ENCODE data around the gene PHLPP2.
A peak's percentile ranks its signal among the peaks of the same experiment; 100 is the strongest.

PHLPP2 gene

GRCh38 chr16:71666928-71667707 is 57.4 kb downstream of the PHLPP2 start:
- FAIRE-seq (no peak), DNase-seq (ENCODE audit: insufficient read length, low spot score) (no peak)

GRCh38 chr16:71666264-71666663 is 58.2 kb downstream of the PHLPP2 start:
- FAIRE-seq (no peak), DNase-seq (ENCODE audit: insufficient read length, low spot score) (no peak)
- no peak for TF ChIP-seq POLR2A (IDR thresholded peaks at IDR 0.05; ENCODE audit: low read depth, low read length)

More at GRCh38 chr16:71666928-71667707, 57.4 kb downstream of the PHLPP2 start:
- TF ChIP-seq POLR2A (IDR thresholded peaks at IDR 0.05; ENCODE audit: low read depth, low read length), result no peak

- no peak for TF ChIP-seq POLR2A (IDR thresholded peaks at IDR 0.05; ENCODE audit: low read depth, low read length)
- DNase-seq (ENCODE audit: insufficient read length, low spot score), result no peak
- no peak for FAIRE-seq
Measured at GRCh38 chr16:71659471-71659870, 65.0 kb downstream of the PHLPP2 start.

- FAIRE-seq, result no peak
- no peak for DNase-seq (ENCODE audit: insufficient read length, low spot score)
- TF ChIP-seq POLR2A (IDR thresholded peaks at IDR 0.05; ENCODE audit: low read depth, low read length), result no peak
Measured at GRCh38 chr16:71658771-71659170, 65.7 kb downstream of the PHLPP2 start.

DNA sequence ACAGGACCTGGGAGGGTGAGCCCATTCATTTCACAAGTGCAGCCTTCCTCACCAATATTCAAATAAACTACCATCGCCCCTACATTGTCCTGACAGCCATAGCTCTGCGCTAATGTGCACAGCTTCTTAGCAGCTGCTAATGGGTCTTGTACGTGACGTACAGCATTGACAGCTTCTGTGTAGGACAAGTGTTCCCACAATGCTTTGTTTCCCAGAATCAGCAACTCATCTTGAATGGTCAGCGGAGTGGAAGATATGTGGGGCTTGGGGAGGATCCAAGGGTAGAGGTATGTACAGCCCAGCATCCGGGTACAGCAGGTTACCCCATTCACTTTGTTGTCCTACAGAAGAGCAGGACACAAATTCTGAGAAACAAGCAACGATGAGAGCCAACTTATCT is 74.8 kb downstream of the PHLPP2 start:
- FAIRE-seq, result no peak
- TF ChIP-seq POLR2A (IDR thresholded peaks at IDR 0.05; ENCODE audit: low read depth, low read length), result no peak
- no peak for DNase-seq (ENCODE audit: insufficient read length, low spot score)

GRCh38 chr16:71648921-71649320 is 75.6 kb downstream of the PHLPP2 start:
- DNase-seq (ENCODE audit: insufficient read length, low spot score) (no peak), FAIRE-seq (no peak)
- TF ChIP-seq POLR2A (IDR thresholded peaks at IDR 0.05; ENCODE audit: low read depth, low read length), result no peak

DNA sequence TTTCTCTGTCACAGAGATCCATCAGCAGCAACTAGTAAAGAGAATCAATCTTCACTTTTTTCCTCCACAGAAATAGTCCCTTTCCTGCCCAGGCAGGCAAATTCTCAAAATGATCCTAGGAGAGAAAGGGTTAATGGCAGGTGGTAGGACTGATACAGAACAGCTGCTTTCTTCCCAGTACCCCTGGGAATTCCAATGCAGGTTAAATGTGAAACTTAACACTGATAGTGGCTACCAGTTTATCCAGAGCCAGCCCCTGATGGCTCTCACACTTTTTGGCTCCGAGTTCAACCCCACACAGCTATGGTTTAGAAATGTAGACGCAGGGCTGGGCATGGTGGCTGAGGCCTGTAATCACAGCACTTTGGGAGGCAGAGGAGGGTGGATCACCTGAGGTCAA is 76.3 kb downstream of the PHLPP2 start:
- DNase-seq (ENCODE audit: insufficient read length, low spot score) (no peak), FAIRE-seq (no peak)
- TF ChIP-seq POLR2A (IDR thresholded peaks at IDR 0.05; ENCODE audit: low read depth, low read length), result no peak

- FAIRE-seq (no peak), DNase-seq (ENCODE audit: insufficient read length, low spot score) (no peak)
- TF ChIP-seq POLR2A (IDR thresholded peaks at IDR 0.05; ENCODE audit: low read depth, low read length), result no peak
Measured at GRCh38 chr16:71647391-71647790, 77.1 kb downstream of the PHLPP2 start.

- FAIRE-seq, result peak; percentile 80
- no peak for DNase-seq (ENCODE audit: insufficient read length, low spot score)
- TF ChIP-seq POLR2A (IDR thresholded peaks at IDR 0.05; ENCODE audit: low read depth, low read length), result no peak
Measured at GRCh38 chr16:71645450-71645849, 79.1 kb downstream of the PHLPP2 start.

- FAIRE-seq (no peak), DNase-seq (ENCODE audit: insufficient read length, low spot score) (no peak)
- no peak for TF ChIP-seq POLR2A (IDR thresholded peaks at IDR 0.05; ENCODE audit: low read depth, low read length)
Measured at GRCh38 chr16:71637398-71637797, 87.1 kb downstream of the PHLPP2 start.

GRCh38 chr16:71635632-71636031 is 88.9 kb downstream of the PHLPP2 start:
- TF ChIP-seq POLR2A (IDR thresholded peaks at IDR 0.05; ENCODE audit: low read depth, low read length), result no peak
- no peak for FAIRE-seq
- DNase-seq (ENCODE audit: insufficient read length, low spot score), result no peak

- TF ChIP-seq POLR2A (IDR thresholded peaks at IDR 0.05; ENCODE audit: low read depth, low read length), result no peak
- FAIRE-seq (no peak), DNase-seq (ENCODE audit: insufficient read length, low spot score) (no peak)
Measured at GRCh38 chr16:71631776-71632175, 92.7 kb downstream of the PHLPP2 start.

DNA sequence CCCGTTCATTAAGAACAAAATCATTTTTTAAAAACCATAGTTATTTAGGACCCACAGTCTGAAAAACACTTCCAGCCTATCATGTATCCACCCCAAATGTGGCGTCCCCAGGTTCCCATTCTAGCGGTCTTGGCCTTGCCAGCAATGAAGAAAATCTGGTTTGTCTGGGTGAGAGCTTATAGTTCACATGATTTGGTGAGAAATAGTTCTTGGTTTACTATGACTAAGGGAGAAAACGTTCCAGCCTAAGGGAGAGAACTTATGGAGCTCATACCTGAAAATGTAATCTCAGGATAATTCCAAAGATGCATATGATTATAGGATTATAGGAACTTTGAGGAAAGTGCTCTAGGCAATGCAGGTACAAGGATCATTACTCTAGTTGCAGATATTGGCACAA is 93.7 kb downstream of the PHLPP2 start:
- DNase-seq (ENCODE audit: insufficient read length, low spot score), result no peak
- FAIRE-seq, result no peak

GRCh38 chr16:71629278-71630016 is 95.1 kb downstream of the PHLPP2 start:
- DNase-seq (ENCODE audit: insufficient read length, low spot score) (no peak), FAIRE-seq (no peak)

More for the DNA sequence above, 93.7 kb downstream of the PHLPP2 start:
- TF ChIP-seq POLR2A (IDR thresholded peaks at IDR 0.05; ENCODE audit: low read depth, low read length), result no peak

GRCh38 chr16:71628810-71629209 is 95.7 kb downstream of the PHLPP2 start:
- peak; percentile 42 for DNase-seq (ENCODE audit: insufficient read length, low spot score)
- no peak for TF ChIP-seq POLR2A (IDR thresholded peaks at IDR 0.05; ENCODE audit: low read depth, low read length)
- no peak for FAIRE-seq

More at GRCh38 chr16:71629278-71630016, 95.1 kb downstream of the PHLPP2 start:
- TF ChIP-seq POLR2A (IDR thresholded peaks at IDR 0.05; ENCODE audit: low read depth, low read length), result no peak
